ENCODE results near the gene LARGE1. TPM values are rescaled to one million over a fixed set of nuclear protein-coding genes. Genes with fewer than 3 reads are reported as not detected.

LARGE1 gene
- total and polyA plus RNA-seq, 2 of the 13 experiments (the other 11 are each of a cell fraction or from before 2014, with no cell fraction given): 8.4 to 11.0 TPM

- TF ChIP-seq PRDM10 (CRISPR knock-in tag; IDR thresholded peaks at IDR 0.05; ENCODE audit: low read depth) (0 out of 2 replicates have a peak, but pooled peaks have one; percentile 29), SRSF4 (IDR thresholded peaks at IDR 0.05; ENCODE audit: low read depth, low read length, poor library complexity, severe bottlenecking) (no peak), NR0B2 (CRISPR knock-in tag; IDR thresholded peaks at IDR 0.05) (no peak), ZNF12 (CRISPR knock-in tag; IDR thresholded peaks at IDR 0.05) (peak; percentile 32; the same call in 1 of the 2 replicates), UBTF (CRISPR knock-in tag; IDR thresholded peaks at IDR 0.05) (peak; percentile 38; the same call in 1 of the 2 replicates), ZNF317 (CRISPR knock-in tag; IDR thresholded peaks at IDR 0.05) (0 out of 2 replicates have a peak, but pooled peaks have one; percentile 39), IRF2 (CRISPR knock-in tag; IDR thresholded peaks at IDR 0.05) (peak; percentile 60; the same call in 1 of the 2 replicates), ARNT (IDR thresholded peaks at IDR 0.05) (no peak), HMGXB4 (CRISPR knock-in tag; IDR thresholded peaks at IDR 0.05; ENCODE audit: borderline replicate concordance in 1 of 2, low read depth in 1 of 2) (peak; percentile 60 to 62; a peak in 3 of 4 replicates), BRD4 (CRISPR knock-in tag; IDR thresholded peaks at IDR 0.05) (no peak), ZNF362 (CRISPR knock-in tag; IDR thresholded peaks at IDR 0.05; ENCODE audit: borderline replicate concordance) (no peak), ZNF552 (CRISPR knock-in tag; IDR thresholded peaks at IDR 0.05; ENCODE audit: borderline replicate concordance) (no peak), ZBTB37 (CRISPR knock-in tag; IDR thresholded peaks at IDR 0.05) (no peak), RBAK (CRISPR knock-in tag; IDR thresholded peaks at IDR 0.05) (no peak), ZNF263 (CRISPR knock-in tag; IDR thresholded peaks at IDR 0.05) (peak; percentile 43; the same call in 1 of the 2 replicates), RFX5 (IDR thresholded peaks at IDR 0.05; ENCODE audit: low read depth, low read length) (0 out of 2 replicates have a peak, but pooled peaks have one; percentile 13), ZNF569 (CRISPR knock-in tag; IDR thresholded peaks at IDR 0.05; ENCODE audit: borderline replicate concordance) (no peak)
Measured at GRCh38 chr22:33579448-33580093, 340.7 kb downstream of the LARGE1 start (continued).
